Activated CD4-positive, alpha-beta T cell treated with anti-CD3 and anti-CD28 coated beads, Interleukin-2, amount 50 U/mL, for 48 hours (primary cell): ENCODE results near the gene SOX30.

ENCODE experiments used
- DNase-seq, 2 experiments: peaks; one replicate each; pipeline ENCODE4 v3.0.0-alpha.2; 2020

Gene SOX30

GRCh38 chr5:157607371-157608161 is 44.7 kb downstream of the SOX30 start:
- DNase-seq = peak; percentile 67 to 76

GRCh38 chr5:157606046-157606445 is 46.2 kb downstream of the SOX30 start:
- DNase-seq = no peak

GRCh38 chr5:157603333-157604190 is 48.7 kb downstream of the SOX30 start:
- DNase-seq = peak; percentile 60 to 71

DNA sequence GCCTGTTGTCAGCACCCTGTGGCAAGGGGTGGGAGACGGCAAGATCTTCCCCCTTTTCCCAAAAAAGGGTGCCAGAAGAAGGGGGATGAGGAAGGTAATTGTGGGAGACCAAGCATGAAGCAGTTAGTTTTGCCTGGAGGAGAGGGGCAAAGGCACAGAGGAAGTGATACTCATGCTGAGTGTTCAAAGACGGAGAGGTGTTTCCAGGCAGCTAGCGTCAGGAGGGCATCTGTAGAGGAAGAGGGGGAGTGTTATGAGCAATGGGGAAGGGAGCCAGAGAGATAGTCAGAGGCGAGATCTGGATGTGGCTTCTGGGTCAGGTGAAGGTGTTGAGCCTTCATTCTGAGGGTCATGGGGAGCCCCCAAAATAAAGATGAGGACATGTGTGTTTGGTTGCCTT is 49.7 kb downstream of the SOX30 start:
- DNase-seq = peak; percentile 50 to 67

DNA sequence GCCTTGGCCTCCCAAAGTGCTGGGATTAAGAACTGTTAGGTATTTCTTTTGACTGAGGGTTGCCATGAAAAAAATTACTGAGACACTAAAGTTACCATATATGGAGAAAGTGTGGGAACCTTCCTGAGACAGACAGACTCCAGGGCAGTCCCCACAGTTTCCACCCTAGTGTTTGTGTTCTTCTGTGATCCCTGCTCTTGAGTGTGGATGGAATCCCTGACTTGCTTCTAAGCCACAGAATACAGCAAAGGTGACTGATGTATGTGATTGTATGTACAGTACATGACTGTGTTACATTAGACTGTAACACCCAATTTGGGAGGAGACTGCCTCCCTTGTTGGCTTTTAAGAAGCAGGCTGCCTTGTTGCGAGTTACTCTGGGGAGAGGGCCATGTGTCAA is 52.0 kb downstream of the SOX30 start:
- DNase-seq = peak in 1 of 2 experiments; percentile 42

- DNase-seq = no peak
Measured at GRCh38 chr5:157599565-157599964, 52.7 kb downstream of the SOX30 start.

GRCh38 chr5:157598350-157598936 is 53.8 kb downstream of the SOX30 start:
- DNase-seq = no peak

GRCh38 chr5:157597277-157597676 is 55.0 kb downstream of the SOX30 start:
- DNase-seq = no peak

DNA sequence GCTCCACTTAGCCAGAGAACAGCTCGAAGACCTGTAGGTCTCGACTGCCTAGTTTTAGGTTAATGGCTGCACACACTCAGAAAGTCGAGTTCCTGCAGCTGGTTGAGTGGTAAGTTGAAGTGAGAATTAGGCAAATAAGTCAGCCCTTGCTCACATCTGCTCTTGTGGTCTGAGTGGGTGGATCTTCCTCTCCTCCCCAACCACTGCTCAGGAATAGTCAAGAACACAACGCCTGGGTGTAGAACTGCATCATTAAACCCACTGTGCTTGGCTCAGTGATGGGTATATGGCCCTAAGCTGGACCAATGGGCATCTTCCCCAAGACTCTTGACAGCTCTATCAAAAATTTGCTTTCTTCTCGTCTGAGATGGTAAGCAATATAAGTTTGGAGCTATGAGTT is 55.8 kb downstream of the SOX30 start:
- DNase-seq = peak; percentile 47 to 65

DNA sequence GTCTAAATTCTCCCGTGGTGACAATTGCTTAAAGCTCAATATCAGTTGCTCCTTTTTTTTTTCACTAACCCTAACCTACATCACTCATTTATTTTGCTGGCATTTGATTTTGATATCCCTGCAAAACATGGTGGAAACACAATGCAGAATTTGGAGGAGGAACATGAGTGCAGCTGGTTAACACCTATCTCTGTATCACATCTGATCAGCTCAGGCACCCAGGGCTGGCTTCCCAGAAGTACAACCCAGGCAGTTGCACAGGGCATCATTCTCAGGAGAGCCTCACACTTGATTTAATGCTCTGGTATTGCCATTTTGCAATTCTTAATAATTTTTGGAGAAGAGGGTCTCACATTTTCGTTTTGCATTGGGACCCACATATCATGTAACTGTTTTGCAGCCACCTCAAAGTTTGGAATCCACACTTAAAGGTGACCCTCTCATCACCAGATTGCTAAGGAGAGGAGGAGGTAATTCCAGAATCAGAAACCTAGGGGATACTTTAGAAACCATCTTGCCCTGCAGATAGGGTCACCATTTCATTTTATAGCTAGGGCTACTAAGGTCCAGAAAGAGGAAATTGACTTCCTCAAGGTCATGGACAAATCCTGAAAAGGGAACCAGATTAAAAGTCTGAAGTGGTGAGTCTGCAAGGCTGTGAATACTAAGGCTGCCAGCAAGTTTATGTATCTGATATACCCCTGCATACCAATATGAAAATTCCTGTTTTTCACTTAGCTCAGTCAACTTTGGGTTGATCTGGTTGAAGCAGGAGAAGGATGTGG is 57.4 kb downstream of the SOX30 start:
- no peak for DNase-seq

DNA sequence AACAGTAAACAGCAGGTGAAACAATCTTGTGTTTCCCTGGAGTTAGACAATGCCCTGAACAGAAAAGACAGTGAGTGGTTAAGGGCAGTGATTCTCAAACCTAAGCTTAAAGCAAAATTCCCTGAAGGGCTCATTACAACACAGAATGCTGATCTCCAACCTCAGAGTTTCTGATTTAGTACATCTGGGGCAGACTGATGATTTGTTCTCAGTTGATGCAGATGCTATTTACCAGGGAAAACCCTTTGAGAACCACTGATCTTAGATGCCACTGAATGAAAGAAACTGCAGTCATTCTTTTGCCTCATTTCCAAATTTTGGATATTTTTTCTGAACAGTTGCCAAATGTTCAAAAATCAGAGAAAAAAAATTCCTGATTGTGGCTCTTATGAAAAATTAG is 58.0 kb downstream of the SOX30 start:
- DNase-seq = no peak

- no peak for DNase-seq
Measured at GRCh38 chr5:157593052-157593757, 59.0 kb downstream of the SOX30 start.

DNA sequence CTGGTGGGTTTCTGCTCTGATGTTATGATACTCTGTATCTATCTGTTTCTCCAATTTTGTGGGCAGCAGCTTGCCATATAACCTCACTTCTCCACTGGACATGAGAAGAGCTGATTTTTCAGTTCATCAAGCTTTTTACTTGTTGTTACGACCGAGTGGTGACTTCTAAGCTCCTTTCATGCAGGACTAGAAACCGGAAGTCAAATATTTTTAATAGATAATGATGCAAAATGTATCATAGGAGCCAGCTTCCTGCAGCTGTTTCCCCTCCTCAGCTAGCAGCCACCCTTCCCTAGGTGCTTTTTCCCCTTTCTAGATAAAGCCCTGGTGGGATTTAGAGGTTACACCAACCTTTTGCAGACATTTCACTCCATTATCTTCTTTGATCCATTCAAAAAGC is 59.6 kb downstream of the SOX30 start:
- DNase-seq = no peak

DNA sequence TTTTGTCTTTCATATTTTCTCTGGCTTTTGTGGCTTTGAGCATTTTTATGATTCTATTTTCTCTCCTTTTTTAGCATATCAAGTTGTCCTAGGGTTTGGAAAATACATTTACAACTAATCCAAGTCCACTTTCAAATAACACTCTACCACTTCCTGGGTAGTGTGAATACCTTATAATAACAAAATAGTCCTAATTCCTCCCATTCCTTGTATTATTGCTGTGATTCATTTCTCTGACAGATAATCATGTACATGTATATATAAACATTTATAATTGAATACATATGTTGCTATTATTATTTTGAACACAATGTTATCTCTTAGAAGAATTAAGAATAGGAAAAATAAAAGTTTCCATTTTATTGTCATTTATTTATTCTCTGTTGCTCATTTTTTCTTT is 61.8 kb downstream of the SOX30 start:
- no peak for DNase-seq

DNA sequence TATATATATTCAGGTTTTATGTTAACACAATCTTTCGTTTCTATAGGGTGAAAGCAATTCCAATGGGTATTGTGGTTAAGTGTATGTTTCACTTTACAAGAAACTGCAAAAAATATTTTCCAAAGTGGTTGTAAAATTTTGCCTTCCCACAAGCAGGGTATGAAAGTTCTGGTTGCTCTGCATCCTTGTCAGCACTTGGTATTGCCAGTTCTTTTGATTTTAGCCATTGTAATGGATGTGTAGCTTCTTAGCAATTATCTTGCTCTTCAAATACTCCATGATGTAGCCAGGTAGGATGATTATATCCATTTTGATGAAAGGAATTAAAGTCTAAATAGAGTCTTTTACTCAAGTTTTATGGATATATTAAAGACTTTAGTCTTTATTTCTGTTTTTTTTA is 67.6 kb downstream of the SOX30 start:
- no peak for DNase-seq

DNA sequence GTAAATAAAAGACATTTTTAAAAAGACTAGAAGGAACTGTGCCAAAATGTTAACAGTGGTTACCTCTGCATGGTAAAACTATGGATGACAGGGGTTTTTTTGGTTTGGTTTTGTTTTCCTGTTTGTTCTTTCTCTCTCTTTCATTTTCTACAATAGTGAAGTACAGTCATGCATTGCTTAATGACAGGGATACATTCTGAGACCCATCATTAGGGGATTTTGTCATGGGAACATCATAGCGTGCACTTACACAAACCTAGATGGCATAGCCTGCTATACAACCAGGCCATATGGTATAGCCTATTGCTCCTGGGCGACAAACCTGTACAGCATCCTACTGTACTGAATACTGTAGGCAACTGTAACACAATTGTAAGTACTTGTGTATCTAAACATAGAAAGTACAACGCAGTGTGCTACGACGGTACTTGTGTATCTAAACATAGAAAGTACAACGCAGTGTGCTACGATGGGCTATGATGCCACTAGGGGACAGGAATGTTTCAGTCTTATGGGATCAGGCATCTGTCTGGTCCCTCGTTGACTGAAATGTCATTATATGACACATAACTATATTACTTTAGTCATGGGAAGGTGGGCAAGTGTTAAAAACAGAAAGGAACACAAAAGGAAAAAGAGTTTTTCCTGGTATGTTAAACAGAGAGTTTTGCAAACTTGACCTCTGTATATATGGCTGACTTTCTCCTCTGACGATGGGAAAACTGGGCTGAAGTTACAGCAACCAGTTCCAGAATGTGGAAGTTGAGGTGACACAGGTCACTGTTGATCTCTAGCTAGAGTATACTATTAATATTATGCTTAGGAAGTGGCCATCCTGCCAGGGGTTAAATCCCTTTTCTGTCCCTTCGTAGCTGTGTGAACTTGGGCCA is 69.3 kb downstream of the SOX30 start:
- no peak for DNase-seq

DNA sequence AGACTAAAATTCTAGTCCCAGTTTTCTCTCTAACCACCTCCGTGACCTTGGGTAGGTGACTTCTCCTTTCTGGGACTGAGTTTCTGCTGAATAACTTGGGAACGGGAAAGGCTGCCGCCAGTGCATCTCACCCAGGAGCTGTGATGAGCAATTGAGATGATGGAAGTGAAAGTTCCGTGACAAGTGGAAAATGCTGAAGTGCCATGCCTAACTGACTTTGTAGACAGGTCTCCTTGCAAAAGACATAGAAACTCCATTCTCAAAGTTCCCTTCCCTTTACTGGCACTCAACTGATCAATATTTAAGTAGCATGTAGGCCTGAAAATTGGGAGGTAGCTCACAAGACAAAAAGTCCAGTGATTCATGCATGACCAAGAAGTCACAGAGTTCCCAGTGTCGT is 70.3 kb downstream of the SOX30 start:
- no peak for DNase-seq

DNA sequence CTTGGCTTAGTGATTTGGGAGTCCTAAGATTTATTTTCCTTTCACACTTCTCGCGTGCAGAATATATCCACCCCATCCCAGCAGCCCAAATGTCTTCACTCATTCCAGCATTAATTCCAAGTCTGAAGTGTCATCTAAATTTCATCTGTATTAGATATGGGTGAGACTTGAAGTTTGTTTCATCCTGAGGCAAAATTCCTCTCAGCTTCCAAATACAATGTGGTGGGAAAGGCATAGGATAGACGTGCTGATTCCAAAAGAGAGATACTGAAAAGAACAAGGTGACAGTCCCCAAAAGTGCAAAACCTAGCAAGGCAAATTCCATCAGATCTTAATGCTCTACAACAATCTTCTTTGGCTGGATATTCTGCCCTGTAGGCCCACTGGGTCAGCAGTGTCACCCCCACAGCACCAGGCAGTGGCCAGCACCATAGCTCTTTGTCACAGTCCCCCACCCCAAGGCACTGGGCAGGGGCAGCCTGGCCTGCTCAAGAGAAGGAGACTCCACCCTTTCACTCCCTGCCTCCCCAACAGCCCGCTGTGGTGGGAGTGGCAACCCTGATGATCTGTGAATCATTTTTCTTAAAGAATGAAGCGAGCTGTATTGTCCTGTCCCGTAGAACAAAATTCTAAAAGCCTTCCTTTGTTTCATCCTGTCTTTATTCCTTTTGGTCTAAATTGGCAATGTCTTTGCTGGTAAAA is 74.0 kb downstream of the SOX30 start:
- no peak for DNase-seq

GRCh38 chr5:157576678-157577077 is 75.6 kb downstream of the SOX30 start:
- DNase-seq = no peak
